GM12878 (cell line): ENCODE measurements around the gene TMPRSS15. TPM values are rescaled to one million over a fixed set of nuclear protein-coding genes. Genes with fewer than 3 reads are reported as not detected.

Source experiments
- ATAC-seq: fragments of 200-7000 bp; cut with Tn5 transposase; 3 replicates; pipeline ENCODE4 v1.9.1; 2020; ENCODE audit warnings: mild to moderate bottlenecking, moderate library complexity
- BruUV-seq: library from RNA; stranded (reverse); fragments of 400-500 nt; replicated peaks from 2 replicates; lab custom pipeline; 2021; lab: Mats Ljungman, UMichigan
- CTCF ChIA-PET: fragments of 300-600 bp; sonication (Branson Sonifier 250); formaldehyde crosslinking; extraction: SDS; loops from one replicate; lab custom pipeline; 2021; ENCODE audit warnings: inconsistent platforms; lab: Yijun Ruan, JAX
- POLR2A ChIA-PET: fragments of 350-600 bp; formaldehyde crosslinking; extraction: SDS; loops from one replicate; lab custom pipeline; 2021; ENCODE audit warnings: inconsistent platforms; lab: Charles Lee
- RAD21 ChIA-PET: fragments of 300-600 bp; sonication (Branson Sonifier 250); formaldehyde crosslinking; loops from one replicate; lab custom pipeline; 2023; ENCODE audit warnings: antibody characterized with exemption; ENCODE audit not compliant: unreplicated experiment; lab: Charles Lee
- SMC1A ChIA-PET: fragments of 300-600 bp; sonication (Branson Sonifier 250); formaldehyde crosslinking; loops from one replicate; lab custom pipeline; 2023; ENCODE audit not compliant: unreplicated experiment, uncharacterized antibody; lab: Charles Lee
- DNase-seq: peaks from one replicate; pipeline ENCODE4 v3.0.0-alpha.2; 2011; ENCODE audit warnings: low read depth, low spot score
- FAIRE-seq: peaks from 3 replicates; lab custom pipeline; 2011; peaks lifted over from hg19 to GRCh38; lab: Jason Lieb, UNC
- H2AFZ ChIP-seq: 2 replicates; pipeline ENCODE4 v1.6.0; 2011; ENCODE audit warnings: low read depth, low read length, control low read depth; ENCODE audit not compliant: control insufficient read depth
- H3K27ac ChIP-seq: 2 replicates; pipeline ENCODE4 v1.5.1; 2011; ENCODE audit warnings: control low read depth; ENCODE audit not compliant: control insufficient read depth, insufficient read depth
- H3K27me3 ChIP-seq, 2 experiments: replicated peaks in 1 of 2; 2 replicates each; pipeline versions ENCODE4 v1.6.0 to v1.6.1; 2011; ENCODE audit warnings: low read length in 1 of 2; ENCODE audit not compliant: control insufficient read depth in 2 of 2, insufficient read depth in 2 of 2
- H3K36me3 ChIP-seq, 2 experiments: 2 replicates each; pipeline ENCODE4 v1.5.1; 2011; ENCODE audit warnings: low read length in 1 of 2; ENCODE audit not compliant: control insufficient read depth in 2 of 2, insufficient read depth in 2 of 2
- H3K4me1 ChIP-seq: 2 replicates; pipeline ENCODE4 v1.6.1; 2011; ENCODE audit warnings: mild to moderate bottlenecking, low read length, moderate library complexity, mixed read lengths; ENCODE audit not compliant: control insufficient read depth, insufficient read depth
- H3K4me2 ChIP-seq: 2 replicates; pipeline ENCODE4 v1.6.0; 2011; ENCODE audit warnings: control low read depth; ENCODE audit not compliant: control insufficient read depth, insufficient read depth
- H3K4me3 ChIP-seq: fragments of 200-600 bp; sonication (generic); 2 replicates; pipeline ENCODE4 v1.5.1; 2016
- H3K79me2 ChIP-seq: 2 replicates; pipeline ENCODE4 v1.6.0; 2011; ENCODE audit warnings: low read length; ENCODE audit not compliant: control insufficient read depth, insufficient read depth
- H3K9ac ChIP-seq: 2 replicates; pipeline ENCODE4 v1.8.0; 2011; ENCODE audit warnings: low read length, control low read depth, mixed read lengths; ENCODE audit not compliant: control insufficient read depth, insufficient read depth
- H3K9me3 ChIP-seq: replicated peaks from 3 replicates; pipeline ENCODE4 v1.5.1; 2011; ENCODE audit warnings: mild to moderate bottlenecking, low read length; ENCODE audit not compliant: control insufficient read depth, insufficient read depth
- H4K20me1 ChIP-seq: 2 replicates; pipeline ENCODE4 v1.6.0; 2011; ENCODE audit not compliant: control insufficient read depth, insufficient read depth
- CBX5 ChIP-seq: sonication (generic); IDR thresholded peaks from 2 replicates; pipeline ENCODE4 v1.6.1; 2016; ENCODE audit warnings: low read depth, moderate library complexity, mild to moderate bottlenecking, inconsistent platforms
- CEBPZ ChIP-seq: fragments of 150-350 bp; IDR thresholded peaks from 2 replicates; pipeline ENCODE4 v1.6.1; 2016; ENCODE audit warnings: low read depth, low read length
- EP300 ChIP-seq, 2 experiments: fragments of 150-350 bp in 1 of 2; IDR thresholded peaks; 2 replicates each; pipeline ENCODE4 v1.6.1; 2011 to 2012; ENCODE audit warnings: low read depth in 2 of 2, low read length in 2 of 2, borderline replicate concordance in 1 of 2, improper control_type of control experiment in 1 of 2, inconsistent platforms in 1 of 2; ENCODE audit not compliant: control insufficient read depth in 1 of 2
- NRF1 ChIP-seq: conservative IDR thresholded peaks from 2 replicates; pipeline ENCODE4 v1.6.1; 2011; ENCODE audit warnings: mild to moderate bottlenecking, low read depth, low read length, improper control_type of control experiment
- ZZZ3 ChIP-seq: IDR thresholded peaks from 2 replicates; pipeline ENCODE4 v1.6.1; 2011; ENCODE audit warnings: low read depth; ENCODE audit not compliant: control insufficient read depth, insufficient read length
- WGBS: methylation state at CpG from one replicate; pipeline ENCODE4 v1.1.6; 2016; ENCODE audit warnings: low lambda C conversion rate; ENCODE audit not compliant: insufficient replicate concordance, insufficient coverage; ENCODE audit errors: missing lambda C conversion rate; 5-methylcytosine and 5-hydroxymethylcytosine counted together
- in situ Hi-C: fragments of 300-500 bp; cut with MboI; formaldehyde crosslinking; loops from 9 replicates; pipeline ENCODE4 v1.14.3; 2018; ENCODE audit warnings: mixed read lengths
- intact Hi-C: fragments of 100-400 bp; cut with micrococcal nuclease; formaldehyde crosslinking; loops from one replicate; pipeline ENCODE4 v1.14.2; 2022; ENCODE audit not compliant: unreplicated experiment
- polyA plus RNA-seq, 11 experiments: library from polyadenylated mRNA; depleted of rRNA in 4 of 11; unstranded in 6 of 11; stranded (reverse) in 5 of 11; fragments of >200 nt; fragmentation: Nextera tagmentation in 4 of 11; fragmentation: Illumina TruSeq in 1 of 11; extraction: Ambion mirVana in 4 of 11; extraction: Trizol in 1 of 11; gene quantifications; 1 replicate in 1 of 11; 2 replicates in 10 of 11; pipeline versions ENCODE4 v1.2.1 to v1.2.3, GENCODE V29; 2011 to 2016; ENCODE audit warnings: inconsistent platforms in 2 of 11, missing spikeins in 2 of 11, low read depth in 1 of 11
- total RNA-seq, 4 experiments: library from RNA; depleted of rRNA in 3 of 4; stranded (reverse); fragments of >200 nt in 3 of 4; fragmentation: Illumina TruSeq in 1 of 4; extraction: Trizol in 1 of 4; gene quantifications; 2 replicates each; pipeline versions ENCODE4 v1.2.1 to v1.2.3, GENCODE V29; 2013 to 2021
- TF ChIP-seq, protein P1 (sequence below): fragments of 450-650 bp; IDR thresholded peaks from 2 replicates; pipeline ENCODE4 v1.6.1; 2017; ENCODE audit warnings: mild to moderate bottlenecking, moderate library complexity
- TF ChIP-seq, protein P2 (sequence below): IDR thresholded peaks from 2 replicates; pipeline ENCODE4 v1.6.1; 2011; ENCODE audit warnings: low read depth, low read length, improper control_type of control experiment, borderline replicate concordance

Gene TMPRSS15
- total and polyA plus RNA-seq, 10 of the 15 experiments (the other 5 are each of a cell fraction or from before 2014, with no cell fraction given): 0.02 to 0.11 TPM; not detected in 8

DNA sequence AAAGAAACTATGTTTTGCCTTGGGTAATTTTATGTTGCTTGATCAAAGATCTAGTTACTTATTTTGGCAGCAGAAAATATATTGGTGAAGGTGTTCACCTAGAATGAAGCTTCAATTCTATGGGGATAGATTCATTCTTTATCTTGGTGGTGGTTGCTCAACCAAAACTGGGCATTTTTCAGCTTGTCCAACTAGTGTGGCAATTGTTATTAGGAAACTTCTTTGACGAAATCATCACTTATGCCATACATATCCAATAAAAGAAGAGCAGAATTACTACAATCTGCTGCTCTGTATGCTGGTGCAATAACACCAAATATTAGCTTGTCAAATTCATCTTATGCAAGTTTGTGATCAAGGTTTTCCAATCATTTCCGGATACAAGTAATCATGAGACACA lies 26.8 kb upstream of the TMPRSS15 start:
- intact Hi-C loops: no loop called here
- CTCF ChIA-PET: no interaction called here
- no peaks in the 10 kb centered on the region for H3K79me2 ChIP-seq
- in situ Hi-C loops: no loop called here
- H3K36me3 ChIP-seq: no peaks in the 10 kb centered on the region
- no peaks in the 10 kb centered on the region for H3K9me3 ChIP-seq
- H3K27ac ChIP-seq: no peak overlapping the region
- BruUV-seq: no TSS peak
- H3K9ac ChIP-seq: no peak overlapping the region
- POLR2A ChIA-PET: no interaction called here
- no peak for ATAC-seq
- H3K4me2 ChIP-seq: no peak overlapping the region
- no peaks in the 10 kb centered on the region for H4K20me1 ChIP-seq
- no peaks in the 10 kb centered on the region for H3K27me3 ChIP-seq
- no peak for FAIRE-seq
- SMC1A ChIA-PET: interaction anchor here (0.8 kb wide), 2 partner anchors 10 to 14 kb away, joined by 3 read pairs; no protein-coding TSS in a partner anchor
- no peak overlapping the region for H3K4me3 ChIP-seq
- DNase-seq: no peak
- TF ChIP-seq, protein P1, sequence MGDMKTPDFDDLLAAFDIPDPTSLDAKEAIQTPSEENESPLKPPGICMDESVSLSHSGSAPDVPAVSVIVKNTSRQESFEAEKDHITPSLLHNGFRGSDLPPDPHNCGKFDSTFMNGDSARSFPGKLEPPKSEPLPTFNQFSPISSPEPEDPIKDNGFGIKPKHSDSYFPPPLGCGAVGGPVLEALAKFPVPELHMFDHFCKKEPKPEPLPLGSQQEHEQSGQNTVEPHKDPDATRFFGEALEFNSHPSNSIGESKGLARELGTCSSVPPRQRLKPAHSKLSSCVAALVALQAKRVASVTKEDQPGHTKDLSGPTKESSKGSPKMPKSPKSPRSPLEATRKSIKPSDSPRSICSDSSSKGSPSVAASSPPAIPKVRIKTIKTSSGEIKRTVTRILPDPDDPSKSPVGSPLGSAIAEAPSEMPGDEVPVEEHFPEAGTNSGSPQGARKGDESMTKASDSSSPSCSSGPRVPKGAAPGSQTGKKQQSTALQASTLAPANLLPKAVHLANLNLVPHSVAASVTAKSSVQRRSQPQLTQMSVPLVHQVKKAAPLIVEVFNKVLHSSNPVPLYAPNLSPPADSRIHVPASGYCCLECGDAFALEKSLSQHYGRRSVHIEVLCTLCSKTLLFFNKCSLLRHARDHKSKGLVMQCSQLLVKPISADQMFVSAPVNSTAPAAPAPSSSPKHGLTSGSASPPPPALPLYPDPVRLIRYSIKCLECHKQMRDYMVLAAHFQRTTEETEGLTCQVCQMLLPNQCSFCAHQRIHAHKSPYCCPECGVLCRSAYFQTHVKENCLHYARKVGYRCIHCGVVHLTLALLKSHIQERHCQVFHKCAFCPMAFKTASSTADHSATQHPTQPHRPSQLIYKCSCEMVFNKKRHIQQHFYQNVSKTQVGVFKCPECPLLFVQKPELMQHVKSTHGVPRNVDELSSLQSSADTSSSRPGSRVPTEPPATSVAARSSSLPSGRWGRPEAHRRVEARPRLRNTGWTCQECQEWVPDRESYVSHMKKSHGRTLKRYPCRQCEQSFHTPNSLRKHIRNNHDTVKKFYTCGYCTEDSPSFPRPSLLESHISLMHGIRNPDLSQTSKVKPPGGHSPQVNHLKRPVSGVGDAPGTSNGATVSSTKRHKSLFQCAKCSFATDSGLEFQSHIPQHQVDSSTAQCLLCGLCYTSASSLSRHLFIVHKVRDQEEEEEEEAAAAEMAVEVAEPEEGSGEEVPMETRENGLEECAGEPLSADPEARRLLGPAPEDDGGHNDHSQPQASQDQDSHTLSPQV: no peak
- TF ChIP-seq CEBPZ (no peak), ZZZ3 (no peak), EP300 (IDR thresholded peaks at IDR 0.05; ENCODE audit: borderline replicate concordance in 1 of 2, control insufficient read depth in 1 of 2, low read depth in 2 of 2, low read length in 2 of 2) (no peak), NRF1 (no peak), CBX5 (no peak)
- TF ChIP-seq, protein P2, sequence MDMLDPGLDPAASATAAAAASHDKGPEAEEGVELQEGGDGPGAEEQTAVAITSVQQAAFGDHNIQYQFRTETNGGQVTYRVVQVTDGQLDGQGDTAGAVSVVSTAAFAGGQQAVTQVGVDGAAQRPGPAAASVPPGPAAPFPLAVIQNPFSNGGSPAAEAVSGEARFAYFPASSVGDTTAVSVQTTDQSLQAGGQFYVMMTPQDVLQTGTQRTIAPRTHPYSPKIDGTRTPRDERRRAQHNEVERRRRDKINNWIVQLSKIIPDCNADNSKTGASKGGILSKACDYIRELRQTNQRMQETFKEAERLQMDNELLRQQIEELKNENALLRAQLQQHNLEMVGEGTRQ: no peak
- WGBS: 0% methylated on average over 2 of the region's 2 CpGs
- RAD21 ChIA-PET: no interaction called here
- no peaks in the 10 kb centered on the region for H3K4me1 ChIP-seq
- H2AFZ ChIP-seq: no peak overlapping the region
